ENCODE measurements around the gene PCDHGA1.
"Not testable (repeated sequence)": the region's sequence is repeated elsewhere in the genome, so short reads cannot be mapped to it uniquely, and the experiment has no call there.

Gene PCDHGA1

DNA sequence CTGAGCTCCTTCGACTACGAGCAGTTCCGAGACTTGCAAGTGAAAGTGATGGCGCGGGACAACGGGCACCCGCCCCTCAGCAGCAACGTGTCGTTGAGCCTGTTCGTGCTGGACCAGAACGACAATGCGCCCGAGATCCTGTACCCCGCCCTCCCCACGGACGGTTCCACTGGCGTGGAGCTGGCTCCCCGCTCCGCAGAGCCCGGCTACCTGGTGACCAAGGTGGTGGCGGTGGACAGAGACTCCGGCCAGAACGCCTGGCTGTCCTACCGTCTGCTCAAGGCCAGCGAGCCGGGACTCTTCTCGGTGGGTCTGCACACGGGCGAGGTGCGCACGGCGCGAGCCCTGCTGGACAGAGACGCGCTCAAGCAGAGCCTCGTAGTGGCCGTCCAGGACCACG, 102.0 kb downstream of the PCDHGA1 start:
- H3K36me3 ChIP-seq (ENCODE audit: control insufficient read depth, insufficient read depth, low read length) = peaks cover 47% of the 10 kb centered on the region
- H3K4me3 ChIP-seq (ENCODE audit: extremely low read depth, insufficient read depth, low read length, poor library complexity, severe bottlenecking); H3K27ac ChIP-seq (ENCODE audit: low read depth, low read length, severe bottlenecking); H3K4me1 ChIP-seq (ENCODE audit: control insufficient read depth, insufficient read depth, low read length, poor library complexity, severe bottlenecking): not testable (repeated sequence)
- 98 to 99% methylated on average over 21 to 27 of the region's 38 CpGs for WGBS, 2 experiments (ENCODE audit: insufficient coverage in 2 of 2)
- peaks cover 42% of the 10 kb centered on the region for H3K9me3 ChIP-seq (ENCODE audit: control insufficient read depth, low read length)

DNA sequence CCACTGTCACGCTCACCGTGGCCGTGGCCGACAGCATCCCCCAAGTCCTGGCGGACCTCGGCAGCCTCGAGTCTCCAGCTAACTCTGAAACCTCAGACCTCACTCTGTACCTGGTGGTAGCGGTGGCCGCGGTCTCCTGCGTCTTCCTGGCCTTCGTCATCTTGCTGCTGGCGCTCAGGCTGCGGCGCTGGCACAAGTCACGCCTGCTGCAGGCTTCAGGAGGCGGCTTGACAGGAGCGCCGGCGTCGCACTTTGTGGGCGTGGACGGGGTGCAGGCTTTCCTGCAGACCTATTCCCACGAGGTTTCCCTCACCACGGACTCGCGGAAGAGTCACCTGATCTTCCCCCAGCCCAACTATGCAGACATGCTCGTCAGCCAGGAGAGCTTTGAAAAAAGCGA, 102.4 kb downstream of the PCDHGA1 start:
- not testable (repeated sequence) for H3K27ac ChIP-seq (ENCODE audit: low read depth, low read length, severe bottlenecking); H3K4me3 ChIP-seq (ENCODE audit: extremely low read depth, insufficient read depth, low read length, poor library complexity, severe bottlenecking); H3K4me1 ChIP-seq (ENCODE audit: control insufficient read depth, insufficient read depth, low read length, poor library complexity, severe bottlenecking)
- H3K36me3 ChIP-seq (ENCODE audit: control insufficient read depth, insufficient read depth, low read length) = peaks cover 43% of the 10 kb centered on the region
- H3K9me3 ChIP-seq (ENCODE audit: control insufficient read depth, low read length) = peaks cover 38% of the 10 kb centered on the region
- WGBS, 2 experiments (ENCODE audit: insufficient coverage in 2 of 2) = 92 to 98% methylated on average over 24 to 25 of the region's 29 CpGs

DNA sequence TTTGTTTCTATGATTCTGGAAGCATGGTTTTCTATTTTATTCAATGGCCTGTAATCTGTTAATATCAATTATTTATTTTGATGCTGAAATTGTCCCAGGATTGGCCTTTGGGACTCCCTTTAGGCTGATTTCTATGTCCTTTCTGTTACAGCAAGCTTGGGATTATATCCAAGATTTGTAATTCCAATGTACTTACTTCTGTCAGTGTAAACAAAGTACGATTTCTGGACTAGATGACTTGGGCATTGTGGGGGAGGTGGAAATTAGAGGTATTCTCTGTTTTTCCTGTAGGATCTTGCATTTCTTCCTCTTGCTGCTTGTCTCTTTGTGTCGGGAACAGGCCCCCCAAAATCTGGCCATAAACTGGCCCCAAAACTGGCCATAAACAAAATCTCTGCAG, 103.7 kb downstream of the PCDHGA1 start:
- peaks cover 35% of the 10 kb centered on the region for H3K36me3 ChIP-seq (ENCODE audit: control insufficient read depth, insufficient read depth, low read length)
- peaks cover 28% of the 10 kb centered on the region for H3K9me3 ChIP-seq (ENCODE audit: control insufficient read depth, low read length)
- WGBS, 2 experiments (ENCODE audit: insufficient coverage in 2 of 2) = 86% methylated on average over 1 of the region's 2 CpGs; no CpG with 5 or more reads in 1 of the 2 experiments
- H3K27ac ChIP-seq (ENCODE audit: low read depth, low read length, severe bottlenecking) = no peak overlapping the region
- no peak overlapping the region for H3K4me3 ChIP-seq (ENCODE audit: extremely low read depth, insufficient read depth, low read length, poor library complexity, severe bottlenecking)
- no peaks in the 10 kb centered on the region for H3K4me1 ChIP-seq (ENCODE audit: control insufficient read depth, insufficient read depth, low read length, poor library complexity, severe bottlenecking)

DNA sequence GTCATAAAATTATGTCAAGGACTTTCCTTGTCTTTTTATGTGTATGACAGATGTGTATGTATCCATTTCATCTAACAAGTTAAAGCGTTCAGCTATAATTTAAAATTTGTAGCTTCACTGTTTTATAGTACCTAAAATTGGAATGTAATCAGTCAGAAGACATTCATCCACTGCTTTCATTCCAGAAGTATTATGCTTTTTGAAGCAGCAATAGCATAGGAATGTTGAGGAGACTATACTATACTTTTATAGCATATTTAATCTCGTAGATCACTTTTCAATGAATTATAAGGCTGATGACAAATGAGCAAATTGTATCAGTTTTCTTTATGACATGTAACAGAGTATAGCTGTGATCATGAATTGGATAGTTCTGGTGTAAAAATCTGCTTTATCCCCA, 106.9 kb downstream of the PCDHGA1 start:
- WGBS, 2 experiments (ENCODE audit: insufficient coverage in 2 of 2) = 100% methylated on average over 1 of the region's 2 CpGs; no CpG with 5 or more reads in 1 of the 2 experiments
- Histone ChIP-seq H3K9me3 (ENCODE audit: control insufficient read depth, low read length) (peaks cover 7% of the 10 kb centered on the region), H3K4me3 (ENCODE audit: extremely low read depth, insufficient read depth, low read length, poor library complexity, severe bottlenecking) (no peak overlapping the region)

DNA sequence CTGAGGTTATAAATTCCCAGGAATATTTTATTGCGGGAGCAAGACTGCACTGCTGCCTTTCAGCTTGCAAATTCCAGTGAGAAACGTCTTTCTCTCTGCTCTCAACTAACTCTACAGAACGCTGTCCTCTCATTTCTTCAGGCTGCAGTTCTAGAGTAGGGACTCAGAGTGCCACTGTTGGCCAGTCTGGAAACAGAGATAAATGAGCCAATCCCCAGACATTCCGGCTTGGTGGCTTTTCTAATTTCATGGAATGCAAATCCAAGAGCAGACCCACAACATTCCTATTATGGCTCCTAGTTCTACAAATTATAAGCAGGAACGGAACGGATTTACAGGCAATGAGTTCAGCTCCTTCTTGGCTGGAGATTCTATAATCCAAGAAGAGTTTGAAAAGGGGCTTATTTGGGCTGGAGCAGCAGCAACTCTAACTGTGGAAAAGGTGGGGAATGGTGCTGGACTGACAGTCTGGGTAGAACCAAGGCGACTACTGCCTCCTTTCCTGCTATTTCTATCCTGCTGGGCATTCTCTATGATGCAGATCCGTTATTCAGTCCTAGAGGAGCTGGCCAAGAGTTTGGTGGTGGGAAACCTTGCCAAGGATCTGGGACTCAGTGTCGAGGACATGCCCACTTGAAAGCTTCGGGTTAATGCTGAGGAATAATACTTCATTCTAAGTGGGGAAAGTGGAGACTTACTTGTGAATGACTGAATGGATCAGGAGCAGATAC, 109.3 kb downstream of the PCDHGA1 start:
- peaks cover 21% of the 10 kb centered on the region for H3K36me3 ChIP-seq (ENCODE audit: control insufficient read depth, insufficient read depth, low read length)
- H3K9me3 ChIP-seq (ENCODE audit: control insufficient read depth, low read length) = no peaks in the 10 kb centered on the region
- no peak overlapping the region for H3K27ac ChIP-seq (ENCODE audit: low read depth, low read length, severe bottlenecking)
- no peak overlapping the region for H3K4me3 ChIP-seq (ENCODE audit: extremely low read depth, insufficient read depth, low read length, poor library complexity, severe bottlenecking)
- 93% methylated on average over 7 to 9 of the region's 10 CpGs for WGBS, 2 experiments (ENCODE audit: insufficient coverage in 2 of 2)
- H3K4me1 ChIP-seq (ENCODE audit: control insufficient read depth, insufficient read depth, low read length, poor library complexity, severe bottlenecking) = no peaks in the 10 kb centered on the region

More for the DNA sequence above, 106.9 kb downstream of the PCDHGA1 start:
- H3K27ac ChIP-seq (ENCODE audit: low read depth, low read length, severe bottlenecking) = no peak overlapping the region
- peaks cover 34% of the 10 kb centered on the region for H3K36me3 ChIP-seq (ENCODE audit: control insufficient read depth, insufficient read depth, low read length)
- no peaks in the 10 kb centered on the region for H3K4me1 ChIP-seq (ENCODE audit: control insufficient read depth, insufficient read depth, low read length, poor library complexity, severe bottlenecking)

DNA sequence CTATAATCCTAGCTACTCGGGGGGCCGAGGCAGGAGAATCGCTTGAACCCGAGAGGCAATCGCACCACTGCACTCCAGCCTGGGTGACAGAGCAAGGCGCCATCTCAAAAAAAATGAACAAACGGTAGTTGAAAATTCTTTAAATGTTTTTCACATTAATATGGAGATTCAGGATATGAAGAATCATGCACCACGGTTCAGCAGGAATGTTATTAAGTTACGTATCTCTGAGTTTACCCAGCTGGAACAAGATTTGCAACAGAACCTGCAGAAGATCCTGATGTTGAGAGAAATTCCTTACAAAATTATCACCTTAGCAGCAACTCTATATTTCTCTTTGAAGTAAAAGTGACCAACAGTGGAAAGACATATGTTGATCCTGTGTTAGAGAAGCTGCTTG, 110.0 kb downstream of the PCDHGA1 start:
- Histone ChIP-seq H3K4me1 (ENCODE audit: control insufficient read depth, insufficient read depth, low read length, poor library complexity, severe bottlenecking) (no peaks in the 10 kb centered on the region), H3K9me3 (ENCODE audit: control insufficient read depth, low read length) (no peaks in the 10 kb centered on the region), H3K27ac (ENCODE audit: low read depth, low read length, severe bottlenecking) (no peak overlapping the region), H3K4me3 (ENCODE audit: extremely low read depth, insufficient read depth, low read length, poor library complexity, severe bottlenecking) (no peak overlapping the region), H3K36me3 (ENCODE audit: control insufficient read depth, insufficient read depth, low read length) (peaks cover 21% of the 10 kb centered on the region)
- WGBS, 2 experiments (ENCODE audit: insufficient coverage in 2 of 2) = 83 to 100% methylated on average over 5 to 9 of the region's 9 CpGs

DNA sequence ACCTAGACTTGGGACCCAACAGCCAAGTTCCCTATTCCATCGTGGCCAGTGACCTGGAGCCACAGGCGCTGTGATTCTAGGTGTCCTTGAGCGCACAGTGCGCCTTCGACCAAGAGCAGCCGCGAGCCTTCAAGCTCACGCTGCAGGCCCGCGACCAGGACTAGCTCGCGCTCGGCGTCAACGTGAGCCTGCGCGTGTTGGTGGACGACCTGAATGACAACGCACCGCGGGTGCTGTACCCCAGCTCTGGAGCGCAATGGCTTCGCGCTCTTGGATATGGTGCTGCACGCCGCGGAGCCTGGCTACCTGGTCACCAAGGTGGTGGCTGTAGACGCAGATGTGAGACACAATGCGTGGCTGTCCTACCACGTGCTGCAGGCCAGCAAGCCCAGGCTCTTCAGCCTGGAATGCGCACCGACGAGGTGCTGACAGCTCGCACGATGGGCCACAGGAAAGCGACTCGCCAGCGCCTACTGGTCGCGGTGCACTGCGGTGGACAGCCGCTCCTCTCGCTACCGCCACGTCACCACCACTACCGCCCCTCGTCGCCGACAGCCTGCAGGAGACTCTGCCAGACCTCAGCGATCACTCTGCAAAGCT, 111.4 kb downstream of the PCDHGA1 start:
- Histone ChIP-seq H3K9me3 (ENCODE audit: control insufficient read depth, low read length) (peaks cover 2% of the 10 kb centered on the region), H3K4me1 (ENCODE audit: control insufficient read depth, insufficient read depth, low read length, poor library complexity, severe bottlenecking) (no peaks in the 10 kb centered on the region), H3K36me3 (ENCODE audit: control insufficient read depth, insufficient read depth, low read length) (peaks cover 21% of the 10 kb centered on the region), H3K4me3 (ENCODE audit: extremely low read depth, insufficient read depth, low read length, poor library complexity, severe bottlenecking) (no peak overlapping the region), H3K27ac (ENCODE audit: low read depth, low read length, severe bottlenecking) (no peak overlapping the region)
- WGBS, 2 experiments (ENCODE audit: insufficient coverage in 2 of 2) = 98% methylated on average over 48 to 49 of the region's 50 CpGs

DNA sequence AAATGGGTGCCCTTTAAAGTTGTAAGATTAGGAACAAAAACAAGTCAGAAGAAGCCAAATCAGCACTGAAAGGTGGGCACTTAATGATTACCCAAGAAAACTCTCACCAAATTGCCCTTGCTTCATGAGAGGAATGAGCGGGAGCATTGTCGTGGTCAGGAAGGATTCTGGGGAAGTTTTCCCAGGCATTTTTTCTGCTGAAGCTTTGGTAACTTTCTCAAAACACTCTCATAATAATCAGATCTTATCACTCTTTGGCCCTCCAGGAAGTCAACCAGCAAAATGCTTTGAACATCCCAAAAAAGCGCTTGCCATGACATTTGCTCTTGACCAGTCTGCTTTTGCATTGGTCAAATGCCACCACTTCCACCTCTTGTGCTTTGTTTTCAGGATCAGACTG, 135.0 kb downstream of the PCDHGA1 start:
- WGBS, 2 experiments (ENCODE audit: insufficient coverage in 2 of 2) = 90 to 92% methylated on average over 1 to 2 of the region's 3 CpGs
- Histone ChIP-seq H3K4me3 (ENCODE audit: extremely low read depth, insufficient read depth, low read length, poor library complexity, severe bottlenecking) (no peak overlapping the region), H3K36me3 (ENCODE audit: control insufficient read depth, insufficient read depth, low read length) (peaks cover 14% of the 10 kb centered on the region), H3K9me3 (ENCODE audit: control insufficient read depth, low read length) (no peaks in the 10 kb centered on the region), H3K27ac (ENCODE audit: low read depth, low read length, severe bottlenecking) (no peak overlapping the region), H3K4me1 (ENCODE audit: control insufficient read depth, insufficient read depth, low read length, poor library complexity, severe bottlenecking) (no peaks in the 10 kb centered on the region)

DNA sequence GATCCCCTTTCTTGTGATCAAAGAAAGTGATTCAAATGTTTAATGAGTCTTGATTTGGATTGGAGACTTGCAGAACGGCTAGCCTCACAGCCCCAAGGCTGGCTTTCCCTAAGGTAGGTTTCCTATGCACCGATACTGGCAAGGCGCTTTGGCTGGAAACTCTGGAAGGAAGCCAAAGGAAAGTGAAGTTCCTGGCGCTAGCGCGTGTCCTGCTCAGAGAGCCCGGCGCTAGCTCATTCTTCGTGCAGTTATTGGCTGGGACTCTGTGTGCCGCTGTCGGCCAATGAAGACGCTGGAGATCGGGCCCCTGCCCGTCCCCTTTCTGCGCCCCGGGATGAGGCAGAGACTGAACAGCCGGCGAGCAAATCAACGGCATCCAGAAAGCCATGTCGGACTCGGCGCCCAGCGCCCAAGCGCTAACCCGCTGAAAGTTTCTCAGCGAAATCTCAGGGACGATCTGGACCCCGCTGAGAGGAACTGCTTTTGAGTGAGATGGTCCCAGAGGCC, 145.4 kb downstream of the PCDHGA1 start, which contains the start of gene PCDHGC3:
PCDHGC3 (plus strand) TSS at position 342 of the 507 bp plus-strand sequence; CDS start at position 493, 151 bp downstream.
- peak within 1 kb of the TSS; percentile 66 for H3K27ac ChIP-seq (ENCODE audit: low read depth, low read length, severe bottlenecking)
- H3K36me3 ChIP-seq (ENCODE audit: control insufficient read depth, insufficient read depth, low read length) = peaks cover 43% of the 10 kb centered on the region
- 38 to 43% methylated on average over 28 of the region's 28 CpGs for WGBS, 2 experiments (ENCODE audit: insufficient coverage in 2 of 2)
- peaks cover 11% of the 10 kb centered on the region for H3K9me3 ChIP-seq (ENCODE audit: control insufficient read depth, low read length)
- H3K4me3 ChIP-seq (ENCODE audit: extremely low read depth, insufficient read depth, low read length, poor library complexity, severe bottlenecking) = peak within 1 kb of the TSS; percentile 56
- H3K4me1 ChIP-seq (ENCODE audit: control insufficient read depth, insufficient read depth, low read length, poor library complexity, severe bottlenecking) = peaks cover 16% of the 10 kb centered on the region

DNA sequence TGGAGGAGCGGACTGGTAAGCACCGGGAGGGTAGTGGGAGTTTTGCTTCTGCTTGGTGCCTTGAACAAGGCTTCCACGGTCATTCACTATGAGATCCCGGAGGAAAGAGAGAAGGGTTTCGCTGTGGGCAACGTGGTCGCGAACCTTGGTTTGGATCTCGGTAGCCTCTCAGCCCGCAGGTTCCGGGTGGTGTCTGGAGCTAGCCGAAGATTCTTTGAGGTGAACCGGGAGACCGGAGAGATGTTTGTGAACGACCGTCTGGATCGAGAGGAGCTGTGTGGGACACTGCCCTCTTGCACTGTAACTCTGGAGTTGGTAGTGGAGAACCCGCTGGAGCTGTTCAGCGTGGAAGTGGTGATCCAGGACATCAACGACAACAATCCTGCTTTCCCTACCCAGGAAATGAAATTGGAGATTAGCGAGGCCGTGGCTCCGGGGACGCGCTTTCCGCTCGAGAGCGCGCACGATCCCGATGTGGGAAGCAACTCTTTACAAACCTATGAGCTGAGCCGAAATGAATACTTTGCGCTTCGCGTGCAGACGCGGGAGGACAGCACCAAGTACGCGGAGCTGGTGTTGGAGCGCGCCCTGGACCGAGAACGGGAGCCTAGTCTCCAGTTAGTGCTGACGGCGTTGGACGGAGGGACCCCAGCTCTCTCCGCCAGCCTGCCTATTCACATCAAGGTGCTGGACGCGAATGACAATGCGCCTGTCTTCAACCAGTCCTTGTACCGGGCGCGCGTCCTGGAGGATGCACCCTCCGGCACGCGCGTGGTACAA, 146.0 kb downstream of the PCDHGA1 start:
- H3K27ac ChIP-seq (ENCODE audit: low read depth, low read length, severe bottlenecking) = peak overlapping the region; percentile 66
- H3K4me3 ChIP-seq (ENCODE audit: extremely low read depth, insufficient read depth, low read length, poor library complexity, severe bottlenecking) = peak overlapping the region; percentile 56
- 55 to 57% methylated on average over 46 to 54 of the region's 58 CpGs for WGBS, 2 experiments (ENCODE audit: insufficient coverage in 2 of 2)
- H3K36me3 ChIP-seq (ENCODE audit: control insufficient read depth, insufficient read depth, low read length) = peaks cover 48% of the 10 kb centered on the region
- H3K4me1 ChIP-seq (ENCODE audit: control insufficient read depth, insufficient read depth, low read length, poor library complexity, severe bottlenecking) = peaks cover 16% of the 10 kb centered on the region
- peaks cover 11% of the 10 kb centered on the region for H3K9me3 ChIP-seq (ENCODE audit: control insufficient read depth, low read length)
